C4-2B (cell line): ENCODE data around the gene ADGRG7.

ENCODE experiments used
- CTCF ChIP-seq: fragments of 450-650 bp; conservative IDR thresholded peaks from 2 replicates; pipeline ENCODE4 v1.5.1; 2017; ENCODE audit warnings: mild to moderate bottlenecking
- ZFX ChIP-seq: fragments of 450-650 bp; IDR thresholded peaks from 2 replicates; pipeline ENCODE4 v1.6.1; 2017

GRCh38 chr3:100653604-100654294, 44.3 kb downstream of the ADGRG7 start:
- TF ChIP-seq CTCF, result no peak
- no peak for TF ChIP-seq ZFX
